IPS-20b (cell line): ENCODE data around the gene IL1RAPL2.
"Not testable (repeated sequence)": the region's sequence is repeated elsewhere in the genome, so short reads cannot be mapped to it uniquely, and the experiment has no call there.

ENCODE experiments used
- H3K27ac ChIP-seq: one replicate; pipeline ENCODE4 v1.5.1; 2013; ENCODE audit warnings: low read length
- H3K27me3 ChIP-seq: 2 replicates; pipeline ENCODE4 v1.6.1; 2013; ENCODE audit warnings: mild to moderate bottlenecking, low read length, inconsistent platforms; ENCODE audit not compliant: insufficient read depth
- H3K36me3 ChIP-seq: 2 replicates; pipeline ENCODE4 v1.6.1; 2013; ENCODE audit warnings: low read depth, mild to moderate bottlenecking, inconsistent platforms, low read length, moderate library complexity; ENCODE audit not compliant: insufficient read depth
- H3K4me1 ChIP-seq: 2 replicates; pipeline ENCODE4 v1.6.1; 2013; ENCODE audit warnings: mild to moderate bottlenecking, control low read depth, inconsistent platforms, low read length, moderate library complexity; ENCODE audit not compliant: insufficient read depth
- H3K4me3 ChIP-seq: 2 replicates; pipeline ENCODE4 v1.5.1; 2013; ENCODE audit warnings: mild to moderate bottlenecking, low read length, inconsistent platforms
- H3K9ac ChIP-seq: 2 replicates; pipeline ENCODE4 v1.6.1; 2013; ENCODE audit warnings: low read depth, mild to moderate bottlenecking, inconsistent platforms, low read length, moderate library complexity
- H3K9me3 ChIP-seq: 2 replicates; pipeline ENCODE4 v1.6.1; 2013; ENCODE audit warnings: mild to moderate bottlenecking, low read depth, low read length, inconsistent platforms; ENCODE audit not compliant: insufficient read depth

IL1RAPL2 gene

DNA sequence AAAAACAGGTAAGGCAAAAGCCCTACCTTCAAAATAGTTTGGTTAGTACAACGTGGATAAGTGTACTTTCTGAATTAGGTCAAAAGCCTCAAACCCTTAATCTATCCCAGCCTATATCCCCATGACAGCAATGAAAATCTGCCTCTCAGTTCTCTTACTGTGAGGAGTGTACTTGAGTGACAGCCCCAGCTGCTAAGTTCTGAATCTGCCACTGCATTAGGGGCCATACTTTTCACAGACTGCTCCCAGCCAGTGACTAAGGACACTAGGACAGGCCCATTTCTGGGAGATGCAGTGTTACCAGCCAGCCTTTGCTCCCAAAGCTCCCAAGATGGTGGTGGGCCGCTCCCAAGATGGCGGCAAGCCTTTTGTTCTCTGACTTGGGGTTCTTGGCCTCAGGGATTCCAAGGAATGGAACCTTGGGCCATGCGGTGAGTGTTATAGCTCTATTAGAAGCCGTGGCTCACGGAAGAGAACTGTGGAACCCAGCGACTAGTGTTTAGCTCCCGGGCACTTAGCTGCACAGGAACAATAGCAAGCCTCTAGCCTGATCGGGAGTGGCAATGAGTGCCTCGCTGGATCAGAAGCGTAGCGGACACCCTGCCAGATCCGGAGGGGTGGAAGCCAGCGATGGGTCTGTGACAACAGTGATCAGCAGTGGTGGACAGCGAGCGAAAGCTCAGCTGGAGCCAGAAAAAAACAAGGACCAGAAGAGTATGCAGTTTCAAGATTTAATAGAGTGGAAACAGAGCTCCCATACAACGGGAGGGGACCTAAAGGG is 1080.8 kb downstream of the IL1RAPL2 start:
- Histone ChIP-seq H3K9ac (no peak overlapping the region), H3K9me3 (no peaks in the 10 kb centered on the region), H3K27me3 (no peaks in the 10 kb centered on the region), H3K4me1 (no peaks in the 10 kb centered on the region; the same call in 1 of the 2 replicates), H3K36me3 (no peaks in the 10 kb centered on the region), H3K4me3 (no peak overlapping the region), H3K27ac (no peak overlapping the region)

GRCh38 chrX:105647749-105648148 is 1081.8 kb downstream of the IL1RAPL2 start:
- H3K9me3 ChIP-seq: no peaks in the 10 kb centered on the region
- no peak overlapping the region for H3K27ac ChIP-seq
- H3K9ac ChIP-seq: no peak overlapping the region
- H3K27me3 ChIP-seq: no peaks in the 10 kb centered on the region
- no peaks in the 10 kb centered on the region for H3K36me3 ChIP-seq
- no peak overlapping the region for H3K4me3 ChIP-seq
- no peaks in the 10 kb centered on the region; the same call in 1 of the 2 replicates for H3K4me1 ChIP-seq

DNA sequence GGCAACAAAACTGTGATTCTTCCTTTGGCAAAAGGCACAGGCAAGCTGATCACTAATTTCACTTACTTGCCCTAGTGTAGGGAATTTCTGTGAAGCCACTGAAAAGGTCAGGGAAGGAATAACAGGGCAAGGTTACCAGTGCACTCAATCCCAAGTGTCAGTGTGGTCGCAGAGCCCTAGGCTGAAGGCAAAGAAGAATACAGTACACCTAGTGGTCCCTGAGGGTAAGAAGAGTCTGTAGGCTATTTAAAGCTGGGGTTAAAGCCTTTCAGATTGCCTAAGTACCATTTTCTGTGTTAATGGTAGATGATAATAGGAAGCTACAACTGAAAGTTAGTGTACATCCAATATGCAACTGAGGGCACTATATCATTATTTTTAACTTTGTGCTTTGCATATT is 1082.7 kb downstream of the IL1RAPL2 start:
- no peak overlapping the region for H3K4me3 ChIP-seq
- no peaks in the 10 kb centered on the region for H3K36me3 ChIP-seq
- no peaks in the 10 kb centered on the region for H3K9me3 ChIP-seq
- H3K9ac ChIP-seq: no peak overlapping the region
- H3K4me1 ChIP-seq: no peaks in the 10 kb centered on the region; the same call in 1 of the 2 replicates
- H3K27ac ChIP-seq: no peak overlapping the region
- H3K27me3 ChIP-seq: no peaks in the 10 kb centered on the region

DNA sequence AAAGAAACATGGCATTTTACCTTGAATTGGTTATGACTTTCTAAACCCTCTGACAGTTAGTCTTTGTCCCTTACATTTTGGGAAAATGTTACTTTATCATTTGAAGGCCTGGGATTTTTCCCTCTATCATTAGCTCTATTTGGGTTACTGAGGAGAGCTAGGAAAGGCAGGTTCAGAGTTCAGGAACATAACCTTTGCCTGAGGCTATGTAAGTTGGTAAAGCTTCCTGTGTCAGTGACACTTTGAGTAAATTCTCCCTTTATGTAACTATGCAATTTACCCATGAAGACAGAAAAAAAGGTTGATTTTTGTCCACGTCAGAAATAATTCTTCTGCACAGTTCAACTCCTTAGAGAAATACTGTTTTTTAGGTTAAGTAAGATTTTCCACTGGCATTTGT is 1084.6 kb downstream of the IL1RAPL2 start:
- Histone ChIP-seq H3K4me1 (no peaks in the 10 kb centered on the region; the same call in 1 of the 2 replicates), H3K9ac (no peak overlapping the region), H3K27ac (no peak overlapping the region), H3K36me3 (no peaks in the 10 kb centered on the region), H3K27me3 (no peaks in the 10 kb centered on the region), H3K4me3 (no peak overlapping the region), H3K9me3 (no peaks in the 10 kb centered on the region)

DNA sequence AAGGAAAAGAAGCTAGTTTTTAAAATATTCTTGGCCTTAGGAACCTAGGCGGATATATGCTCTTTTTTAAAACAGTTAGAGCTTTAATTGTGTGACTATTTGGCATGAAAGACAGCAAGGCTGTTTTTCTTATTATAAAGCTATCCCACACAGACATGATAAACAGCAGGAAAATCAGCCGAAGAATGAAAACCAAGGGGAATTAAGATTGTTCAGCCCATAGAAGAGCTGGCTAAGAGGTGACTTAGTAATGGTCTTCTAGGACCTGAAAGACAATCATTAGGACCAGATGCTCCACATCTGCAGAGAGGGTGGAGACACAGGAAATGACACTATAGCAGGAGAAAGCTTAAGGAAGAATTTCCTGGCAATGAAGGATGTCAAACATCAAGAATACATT is 1085.0 kb downstream of the IL1RAPL2 start:
- no peak overlapping the region for H3K4me3 ChIP-seq
- no peaks in the 10 kb centered on the region; the same call in 1 of the 2 replicates for H3K4me1 ChIP-seq
- no peaks in the 10 kb centered on the region for H3K9me3 ChIP-seq
- no peak overlapping the region for H3K27ac ChIP-seq
- no peaks in the 10 kb centered on the region for H3K36me3 ChIP-seq
- H3K9ac ChIP-seq: no peak overlapping the region
- no peaks in the 10 kb centered on the region for H3K27me3 ChIP-seq

- H3K36me3 ChIP-seq: no peaks in the 10 kb centered on the region
- H3K27ac ChIP-seq: no peak overlapping the region
- H3K4me3 ChIP-seq: no peak overlapping the region
- H3K9me3 ChIP-seq: no peaks in the 10 kb centered on the region
- no peaks in the 10 kb centered on the region for H3K27me3 ChIP-seq
- no peaks in the 10 kb centered on the region for H3K4me1 ChIP-seq
- no peak overlapping the region for H3K9ac ChIP-seq
These were observed 1087.9 kb downstream of the IL1RAPL2 start for GRCh38 chrX:105653891-105654290.

DNA sequence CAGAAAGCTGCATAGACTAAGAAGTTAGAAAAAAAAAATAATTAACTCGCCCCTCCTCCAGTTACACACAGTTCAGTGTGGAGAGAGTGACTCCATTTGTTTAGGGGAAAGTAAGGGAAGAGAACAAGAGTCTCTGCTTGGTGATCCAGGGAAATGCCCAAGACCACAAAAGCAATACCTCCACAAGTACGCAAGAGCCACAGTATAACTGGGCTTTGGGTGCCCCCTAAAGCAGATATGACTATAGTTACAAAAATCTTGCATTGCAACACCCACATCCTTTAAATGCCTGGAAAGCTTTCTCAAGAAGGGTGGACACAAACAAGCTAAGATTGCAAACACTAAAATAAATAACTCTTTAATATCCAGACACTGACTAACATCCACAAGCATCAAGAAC is 1092.1 kb downstream of the IL1RAPL2 start:
- no peaks in the 10 kb centered on the region for H3K27me3 ChIP-seq
- H3K4me1 ChIP-seq: no peaks in the 10 kb centered on the region
- H3K36me3 ChIP-seq: no peaks in the 10 kb centered on the region
- H3K4me3 ChIP-seq: no peak overlapping the region
- no peak overlapping the region for H3K9ac ChIP-seq
- H3K27ac ChIP-seq: no peak overlapping the region
- no peaks in the 10 kb centered on the region for H3K9me3 ChIP-seq

DNA sequence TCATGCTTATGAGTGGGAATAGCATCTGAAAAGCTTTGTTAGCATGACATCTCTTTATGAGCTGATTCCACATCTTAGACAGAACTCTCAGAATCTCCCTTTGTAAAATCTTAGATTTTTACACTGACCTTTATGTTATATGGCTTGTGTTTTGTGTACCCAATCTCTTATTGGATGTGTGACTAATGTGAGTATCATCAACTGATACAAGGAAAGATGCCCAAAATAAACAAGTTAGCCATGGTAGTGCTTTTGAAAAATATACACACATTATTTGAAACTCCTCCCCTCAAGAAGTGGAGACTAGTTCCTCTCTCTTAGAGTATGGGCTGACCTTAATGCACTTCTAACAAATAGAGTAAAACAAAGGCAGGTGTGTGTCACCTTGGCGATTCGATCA is 1096.2 kb downstream of the IL1RAPL2 start:
- Histone ChIP-seq H3K27ac (no peak overlapping the region), H3K9me3 (no peaks in the 10 kb centered on the region), H3K36me3 (no peaks in the 10 kb centered on the region), H3K9ac (no peak overlapping the region), H3K4me3 (no peak overlapping the region), H3K27me3 (no peaks in the 10 kb centered on the region), H3K4me1 (no peaks in the 10 kb centered on the region)

DNA sequence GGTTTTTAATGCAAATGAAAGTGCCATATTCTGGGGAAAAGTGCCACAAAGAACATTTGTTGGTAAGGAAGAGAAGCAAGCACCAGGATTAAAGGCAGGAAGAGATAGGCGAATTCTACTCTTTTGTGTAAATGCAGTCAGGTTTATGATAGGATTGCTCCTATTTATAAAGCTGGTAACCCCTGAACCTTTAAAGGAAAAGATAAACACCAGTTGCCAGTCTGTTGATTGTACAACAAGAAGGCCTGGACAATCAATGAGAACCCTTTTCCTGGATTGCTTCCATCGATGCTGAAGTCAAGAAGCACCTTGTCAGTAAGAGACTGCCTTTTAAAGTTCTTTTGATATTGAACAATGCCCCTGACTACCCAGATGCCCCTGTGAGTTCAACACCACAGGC is 1098.2 kb downstream of the IL1RAPL2 start:
- Histone ChIP-seq H3K36me3 (no peaks in the 10 kb centered on the region), H3K27me3 (no peaks in the 10 kb centered on the region), H3K9me3 (no peaks in the 10 kb centered on the region), H3K9ac (no peak overlapping the region), H3K4me3 (no peak overlapping the region), H3K27ac (no peak overlapping the region), H3K4me1 (no peaks in the 10 kb centered on the region)

DNA sequence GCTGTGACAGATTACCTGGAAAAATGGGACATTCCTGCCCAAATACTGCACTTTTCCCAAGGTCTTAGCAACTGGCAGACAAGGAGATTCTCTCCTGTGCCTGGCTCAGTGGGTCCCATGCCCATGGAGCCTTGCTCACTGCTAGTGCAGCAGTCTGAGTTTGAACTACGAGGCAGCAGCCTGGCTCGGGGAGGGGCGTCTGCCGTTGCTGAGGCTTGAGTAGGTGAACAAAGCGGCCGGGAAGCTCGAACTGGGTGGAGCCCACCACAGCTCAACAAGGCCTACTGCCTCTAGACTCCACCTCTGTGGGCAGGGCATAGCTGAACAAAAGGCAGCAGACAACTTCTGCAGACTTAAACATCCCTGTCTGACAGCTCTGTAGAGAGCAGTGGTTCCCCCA is 1118.3 kb downstream of the IL1RAPL2 start:
- not testable (repeated sequence) for H3K36me3 ChIP-seq, H3K9ac ChIP-seq, H3K9me3 ChIP-seq, H3K27ac ChIP-seq, H3K4me1 ChIP-seq, H3K27me3 ChIP-seq, H3K4me3 ChIP-seq

DNA sequence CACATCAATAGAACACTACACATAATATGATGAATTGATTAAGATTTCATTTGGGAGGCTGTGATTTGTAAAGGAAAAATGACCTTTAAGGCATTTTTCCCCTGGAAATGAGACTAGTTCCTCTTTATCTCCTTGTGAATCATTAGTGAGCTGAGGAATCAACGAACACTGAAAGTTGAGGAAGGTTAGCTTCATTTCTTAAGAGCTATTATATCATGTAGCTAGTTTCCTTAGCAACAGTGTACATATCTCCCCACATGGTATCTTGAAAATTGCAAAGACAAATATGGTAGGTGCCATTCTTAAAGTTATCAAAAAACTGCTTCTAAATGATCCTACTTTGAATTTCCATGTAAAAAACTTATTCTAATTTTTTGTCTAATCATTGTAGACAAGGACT is 1128.8 kb downstream of the IL1RAPL2 start:
- H3K36me3 ChIP-seq: no peaks in the 10 kb centered on the region
- H3K27me3 ChIP-seq: no peaks in the 10 kb centered on the region
- H3K27ac ChIP-seq: no peak overlapping the region
- no peak overlapping the region for H3K4me3 ChIP-seq
- H3K4me1 ChIP-seq: peaks cover 3% of the 10 kb centered on the region; the same call in 1 of the 2 replicates
- no peaks in the 10 kb centered on the region for H3K9me3 ChIP-seq
- H3K9ac ChIP-seq: no peak overlapping the region

DNA sequence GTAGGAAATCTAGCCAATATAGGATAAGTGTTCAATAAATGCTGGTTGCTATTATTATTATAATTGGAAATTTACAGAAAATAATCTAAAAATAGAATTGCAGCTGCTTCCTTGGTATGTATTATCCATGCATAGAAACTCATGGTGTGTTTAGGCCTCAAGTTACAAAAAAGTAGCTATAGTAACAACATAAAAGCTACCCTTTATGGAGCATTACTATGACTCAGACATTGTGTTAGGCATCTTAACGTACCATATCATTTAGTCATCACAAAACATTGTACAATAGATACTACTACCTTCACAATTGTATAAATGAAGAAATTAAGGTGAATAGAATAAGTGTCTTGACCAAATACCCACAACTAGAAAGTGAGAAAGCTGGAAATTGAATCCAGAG is 1129.5 kb downstream of the IL1RAPL2 start:
- no peaks in the 10 kb centered on the region for H3K9me3 ChIP-seq
- H3K9ac ChIP-seq: no peak overlapping the region
- H3K4me3 ChIP-seq: no peak overlapping the region
- no peaks in the 10 kb centered on the region for H3K27me3 ChIP-seq
- no peak overlapping the region for H3K27ac ChIP-seq
- H3K36me3 ChIP-seq: no peaks in the 10 kb centered on the region
- H3K4me1 ChIP-seq: peaks cover 5% of the 10 kb centered on the region; the same call in 1 of the 2 replicates
